Liver (tissue), 9 donors: ENCODE results near the gene BHLHE23. TPM values are rescaled to one million over a fixed set of nuclear protein-coding genes. Genes with fewer than 3 reads are reported as not detected.

Experiments
- DNase-seq: peaks from one replicate; pipeline ENCODE4 v3.0.0-alpha.2; 2017; ENCODE audit warnings: low spot score
- H3K27ac ChIP-seq, 2 donors: one replicate each; pipeline ENCODE4 v1.7.0; 2013; ENCODE audit warnings: inconsistent platforms in 2 of 2, low read length in 2 of 2, control low read depth in 1 of 2, low read depth in 1 of 2, mild to moderate bottlenecking in 1 of 2
- H3K27me3 ChIP-seq, 4 donors: one replicate each; pipeline versions ENCODE4 v1.6.1 to v1.7.0; 2013; ENCODE audit warnings: low read length in 3 of 4, inconsistent platforms in 1 of 4, mild to moderate bottlenecking in 1 of 4, moderate library complexity in 1 of 4; ENCODE audit not compliant: control insufficient read depth in 4 of 4, insufficient read depth in 4 of 4
- H3K36me3 ChIP-seq, 4 donors: one replicate each; pipeline versions ENCODE4 v1.6.1 to v1.7.0; 2013; ENCODE audit warnings: low read length in 3 of 4, mild to moderate bottlenecking in 3 of 4, low read depth in 1 of 4, moderate library complexity in 1 of 4; ENCODE audit not compliant: control insufficient read depth in 4 of 4, insufficient read depth in 3 of 4
- H3K4me1 ChIP-seq, 4 donors: one replicate each; pipeline versions ENCODE4 v1.6.1 to v1.7.0; 2013; ENCODE audit warnings: low read length in 3 of 4, mild to moderate bottlenecking in 3 of 4, moderate library complexity in 1 of 4; ENCODE audit not compliant: control insufficient read depth in 4 of 4, insufficient read depth in 4 of 4
- H3K4me3 ChIP-seq, 3 donors: one replicate each; pipeline versions ENCODE4 v1.6.1 to v1.7.0; 2013; ENCODE audit warnings: low read length in 3 of 3, control low read depth in 1 of 3, low read depth in 1 of 3, mild to moderate bottlenecking in 1 of 3
- H3K9ac ChIP-seq, 2 donors: one replicate each; pipeline ENCODE4 v1.7.0; 2013; ENCODE audit warnings: low read length in 2 of 2, mild to moderate bottlenecking in 2 of 2, moderate library complexity in 2 of 2, control low read depth in 1 of 2, low read depth in 1 of 2
- H3K9me3 ChIP-seq, 4 donors: one replicate each; pipeline versions ENCODE4 v1.6.1 to v1.7.0; 2013; ENCODE audit warnings: low read length in 3 of 4; ENCODE audit not compliant: control insufficient read depth in 4 of 4
- CTCF ChIP-seq: fragments of 150-350 bp; IDR thresholded peaks from 2 replicates; pipeline ENCODE4 v1.5.1; 2017; ENCODE audit warnings: improper control_type of control experiment, low read depth, low read length; ENCODE audit not compliant: missing input control
- EGR1 ChIP-seq, 2 donors: IDR thresholded peaks; 2 replicates each; pipeline ENCODE4 v1.6.1; 2016 to 2018; ENCODE audit warnings: antibody characterized with exemption in 2 of 2, low read depth in 2 of 2
- FOXA1 ChIP-seq: IDR thresholded peaks from 2 replicates; pipeline ENCODE4 v1.6.1; 2016; ENCODE audit warnings: antibody characterized with exemption
- FOXA2 ChIP-seq: IDR thresholded peaks from 2 replicates; pipeline ENCODE4 v1.6.1; 2016; ENCODE audit warnings: antibody characterized with exemption
- GABPA ChIP-seq, 2 donors: IDR thresholded peaks in 1 of 2; conservative IDR thresholded peaks in 1 of 2; 2 replicates each; pipeline ENCODE4 v1.6.1; 2016; ENCODE audit warnings: antibody characterized with exemption in 2 of 2, mild to moderate bottlenecking in 1 of 2, moderate library complexity in 1 of 2
- HNF4A ChIP-seq, 2 donors: conservative IDR thresholded peaks; 2 replicates each; pipeline ENCODE4 v1.6.1; 2016; ENCODE audit warnings: antibody characterized with exemption in 2 of 2, mild to moderate bottlenecking in 2 of 2
- JUND ChIP-seq, 2 donors: IDR thresholded peaks; 2 replicates each; pipeline ENCODE4 v1.6.1; 2016; ENCODE audit warnings: antibody characterized with exemption in 2 of 2
- MAX ChIP-seq: IDR thresholded peaks from 2 replicates; pipeline ENCODE4 v1.6.1; 2016; ENCODE audit warnings: antibody characterized with exemption
- NR2F2 ChIP-seq: IDR thresholded peaks from 2 replicates; pipeline ENCODE4 v1.6.1; 2016; ENCODE audit warnings: antibody characterized with exemption
- RAD21 ChIP-seq, 2 donors: IDR thresholded peaks; 2 replicates each; pipeline ENCODE4 v1.6.1; 2016; ENCODE audit warnings: antibody characterized with exemption in 2 of 2, mild to moderate bottlenecking in 2 of 2
- RXRA ChIP-seq, 2 donors: IDR thresholded peaks; 2 replicates each; pipeline ENCODE4 v1.6.1; 2017 to 2018; ENCODE audit warnings: antibody characterized with exemption in 2 of 2, mild to moderate bottlenecking in 1 of 2
- TAF1 ChIP-seq: conservative IDR thresholded peaks from 2 replicates; pipeline ENCODE4 v1.6.1; 2016; ENCODE audit warnings: antibody characterized with exemption, mild to moderate bottlenecking
- YY1 ChIP-seq: IDR thresholded peaks from 2 replicates; pipeline ENCODE4 v1.6.1; 2016; ENCODE audit warnings: antibody characterized with exemption, mild to moderate bottlenecking
- ZBTB33 ChIP-seq: IDR thresholded peaks from 2 replicates; pipeline ENCODE4 v1.6.1; 2016; ENCODE audit warnings: antibody characterized with exemption
- WGBS: extraction: QIAGEN DNeasy Blood & Tissue Kit; methylation state at CpG from one replicate; pipeline ENCODE4 v1.1.7; 2013; 5-methylcytosine and 5-hydroxymethylcytosine counted together
- polyA plus RNA-seq, 2 donors: library from polyadenylated mRNA; stranded (reverse) in 1 of 2; unstranded in 1 of 2; fragments of 200-250 nt in 1 of 2; fragments of >200 nt in 1 of 2; fragmentation: Nextera tagmentation in 1 of 2; extraction: Ambion mirVana in 1 of 2; gene quantifications; one replicate each; pipeline versions ENCODE4 v1.2.1 to v1.2.3, GENCODE V29; 2013 to 2015
- total RNA-seq, 2 donors: library from RNA; depleted of rRNA; stranded (reverse); fragments of >200 nt; gene quantifications; one replicate each; pipeline ENCODE4 v1.2.3, GENCODE V29; 2014
- TF ChIP-seq, protein P1 (sequence below): IDR thresholded peaks from 2 replicates; pipeline ENCODE4 v1.6.1; 2016; ENCODE audit warnings: antibody characterized with exemption, mild to moderate bottlenecking
- TF ChIP-seq, protein P2 (sequence below): IDR thresholded peaks from 2 replicates; pipeline ENCODE4 v1.6.1; 2016; ENCODE audit warnings: antibody characterized with exemption
- donor health status: healthy.
- donor health status: healthy.
- donor health status: healthy.
- donor health status: healthy.
- donor health status: healthy.

BHLHE23 gene
- total and polyA plus RNA-seq, 4 donors = not detected

- Histone ChIP-seq H3K9ac (no peak overlapping the region), H3K9me3 (no peaks in the 10 kb centered on the region), H3K27ac (no peak overlapping the region), H3K36me3 (peaks cover 21 to 67% (median 24%) of the 10 kb centered on the region in 4 donors), H3K27me3 (no peaks in the 10 kb centered on the region), H3K4me1 (peaks cover 0 to 23% (median 22%) of the 10 kb centered on the region in 4 donors), H3K4me3 (no peak overlapping the region)
- WGBS = 77% methylated on average over 43 of the region's 43 CpGs
- DNase-seq = no peak
- no peak for TF ChIP-seq CTCF
- TF ChIP-seq JUND (IDR thresholded peaks at IDR 0.05) = no peak
- TF ChIP-seq RXRA (IDR thresholded peaks at IDR 0.05) = no peak
- TF ChIP-seq, protein P1, sequence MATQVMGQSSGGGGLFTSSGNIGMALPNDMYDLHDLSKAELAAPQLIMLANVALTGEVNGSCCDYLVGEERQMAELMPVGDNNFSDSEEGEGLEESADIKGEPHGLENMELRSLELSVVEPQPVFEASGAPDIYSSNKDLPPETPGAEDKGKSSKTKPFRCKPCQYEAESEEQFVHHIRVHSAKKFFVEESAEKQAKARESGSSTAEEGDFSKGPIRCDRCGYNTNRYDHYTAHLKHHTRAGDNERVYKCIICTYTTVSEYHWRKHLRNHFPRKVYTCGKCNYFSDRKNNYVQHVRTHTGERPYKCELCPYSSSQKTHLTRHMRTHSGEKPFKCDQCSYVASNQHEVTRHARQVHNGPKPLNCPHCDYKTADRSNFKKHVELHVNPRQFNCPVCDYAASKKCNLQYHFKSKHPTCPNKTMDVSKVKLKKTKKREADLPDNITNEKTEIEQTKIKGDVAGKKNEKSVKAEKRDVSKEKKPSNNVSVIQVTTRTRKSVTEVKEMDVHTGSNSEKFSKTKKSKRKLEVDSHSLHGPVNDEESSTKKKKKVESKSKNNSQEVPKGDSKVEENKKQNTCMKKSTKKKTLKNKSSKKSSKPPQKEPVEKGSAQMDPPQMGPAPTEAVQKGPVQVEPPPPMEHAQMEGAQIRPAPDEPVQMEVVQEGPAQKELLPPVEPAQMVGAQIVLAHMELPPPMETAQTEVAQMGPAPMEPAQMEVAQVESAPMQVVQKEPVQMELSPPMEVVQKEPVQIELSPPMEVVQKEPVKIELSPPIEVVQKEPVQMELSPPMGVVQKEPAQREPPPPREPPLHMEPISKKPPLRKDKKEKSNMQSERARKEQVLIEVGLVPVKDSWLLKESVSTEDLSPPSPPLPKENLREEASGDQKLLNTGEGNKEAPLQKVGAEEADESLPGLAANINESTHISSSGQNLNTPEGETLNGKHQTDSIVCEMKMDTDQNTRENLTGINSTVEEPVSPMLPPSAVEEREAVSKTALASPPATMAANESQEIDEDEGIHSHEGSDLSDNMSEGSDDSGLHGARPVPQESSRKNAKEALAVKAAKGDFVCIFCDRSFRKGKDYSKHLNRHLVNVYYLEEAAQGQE = no peak
- no peak for TF ChIP-seq FOXA2
- TF ChIP-seq, protein P2, sequence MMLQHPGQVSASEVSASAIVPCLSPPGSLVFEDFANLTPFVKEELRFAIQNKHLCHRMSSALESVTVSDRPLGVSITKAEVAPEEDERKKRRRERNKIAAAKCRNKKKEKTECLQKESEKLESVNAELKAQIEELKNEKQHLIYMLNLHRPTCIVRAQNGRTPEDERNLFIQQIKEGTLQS = no peak
- no peak for TF ChIP-seq ZBTB33
- no peak for TF ChIP-seq TAF1
- no peak for TF ChIP-seq RAD21 (IDR thresholded peaks at IDR 0.05)
- TF ChIP-seq GABPA (IDR thresholded peaks at IDR 0.05 in 1 of 2, conservative IDR thresholded peaks at IDR 0.05 in 1 of 2) = no peak
- TF ChIP-seq FOXA1 = no peak
These were observed 47.4 kb downstream of the BHLHE23 start for GRCh38 chr20:62959101-62959971.

GRCh38 chr20:62958388-62959100, 48.2 kb downstream of the BHLHE23 start:
- H3K4me3 ChIP-seq = no peak overlapping the region
- H3K9me3 ChIP-seq = no peaks in the 10 kb centered on the region
- H3K9ac ChIP-seq = no peak overlapping the region
- no peak for DNase-seq
- H3K36me3 ChIP-seq = peaks cover 13 to 59% (median 19%) of the 10 kb centered on the region in 4 donors
- 87% methylated on average over 10 of the region's 10 CpGs for WGBS
- H3K4me1 ChIP-seq = peaks cover 0 to 28% (median 25%) of the 10 kb centered on the region in 4 donors
- no peaks in the 10 kb centered on the region for H3K27me3 ChIP-seq
- TF ChIP-seq HNF4A (conservative IDR thresholded peaks at IDR 0.05) = no peak
- no peak for TF ChIP-seq NR2F2
- TF ChIP-seq FOXA2 = no peak
- TF ChIP-seq, protein P2 = no peak
- TF ChIP-seq RXRA (IDR thresholded peaks at IDR 0.05) = no peak
- no peak for TF ChIP-seq YY1
- no peak for TF ChIP-seq ZBTB33
- no peak for TF ChIP-seq EGR1 (IDR thresholded peaks at IDR 0.05; ENCODE audit: low read depth in 2 of 2)
- TF ChIP-seq CTCF = no peak
- TF ChIP-seq GABPA (IDR thresholded peaks at IDR 0.05 in 1 of 2, conservative IDR thresholded peaks at IDR 0.05 in 1 of 2) = no peak
- no peak for TF ChIP-seq MAX
- H3K27ac ChIP-seq = no peak overlapping the region
